Measurements from ENCODE around the gene ATF6.
"Not testable (repeated sequence)": the region's sequence is repeated elsewhere in the genome, so short reads cannot be mapped to it uniquely, and the experiment has no call there.

ATF6 gene

DNA sequence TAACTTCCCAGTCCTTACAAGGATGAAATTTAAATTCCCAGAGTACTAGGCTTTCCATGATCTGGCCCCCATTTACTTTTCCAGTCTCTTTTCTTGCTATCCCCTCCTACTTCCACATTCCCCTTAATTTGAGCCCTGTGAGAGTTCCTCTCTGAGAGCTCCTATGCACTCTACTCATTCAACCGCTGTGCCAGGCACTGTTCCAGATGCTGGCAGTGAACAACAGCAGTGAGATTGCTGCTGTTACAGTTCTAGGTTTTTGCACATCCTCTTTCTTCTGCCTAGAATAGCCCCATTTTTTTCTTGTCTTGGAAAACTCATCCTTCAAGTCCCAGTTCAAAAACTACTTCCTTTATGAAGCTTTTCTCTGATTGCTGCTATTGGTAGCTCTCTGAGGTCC lies 18.8 kb downstream of the ATF6 start:
- no peak for DNase-seq

DNA sequence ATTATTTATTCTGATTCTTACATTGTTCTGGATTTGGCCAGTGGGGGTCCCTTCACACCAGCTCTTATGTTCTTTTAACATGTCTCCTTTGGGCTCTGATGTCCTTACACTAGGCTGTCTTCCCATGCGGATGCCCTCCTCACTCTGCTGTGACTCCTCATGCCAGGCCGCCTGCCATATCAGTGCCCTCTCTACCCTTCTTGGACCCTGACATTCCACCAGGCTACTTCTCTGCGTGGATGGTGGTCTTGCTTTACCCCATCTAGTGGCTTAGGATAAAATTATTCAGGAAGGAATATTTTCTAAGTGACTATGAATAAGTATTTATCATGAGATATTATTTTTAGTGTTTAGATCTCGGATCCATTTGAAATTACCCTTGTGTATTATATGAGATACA lies 21.2 kb downstream of the ATF6 start:
- DNase-seq = no peak

DNA sequence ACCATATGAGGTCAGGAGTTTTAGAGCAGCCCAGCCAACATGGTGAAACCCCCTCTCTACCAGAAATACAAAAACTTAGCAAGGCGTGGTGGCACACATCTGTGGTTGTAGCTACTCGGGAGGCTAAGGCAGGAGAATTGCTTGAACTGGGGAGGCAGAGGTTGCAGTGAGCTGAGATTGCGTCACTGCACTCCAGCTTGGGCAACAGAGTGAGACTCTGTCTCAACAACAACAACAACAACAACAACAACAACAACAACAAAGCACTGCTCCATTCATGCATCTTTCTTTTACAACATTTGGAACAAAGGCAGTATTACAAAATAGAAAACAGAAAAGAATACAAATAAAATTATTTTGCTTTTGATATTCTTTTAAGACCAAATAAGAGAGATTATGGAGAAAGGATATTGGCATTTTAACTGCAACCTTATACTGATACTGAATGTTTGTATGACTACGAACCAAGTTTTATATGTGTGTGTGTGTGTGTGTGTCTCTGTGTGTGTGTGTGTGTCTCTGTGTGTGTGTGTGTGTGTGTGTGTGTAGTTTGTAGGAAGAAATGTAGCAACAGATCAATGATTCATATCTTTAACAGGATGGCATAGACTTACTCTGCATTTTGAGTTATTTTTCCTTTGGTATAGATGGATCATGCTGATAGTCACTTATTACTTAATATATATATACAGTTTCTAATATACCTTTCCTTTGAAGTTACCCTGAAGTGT lies 24.6 kb downstream of the ATF6 start:
- DNase-seq = no peak

DNA sequence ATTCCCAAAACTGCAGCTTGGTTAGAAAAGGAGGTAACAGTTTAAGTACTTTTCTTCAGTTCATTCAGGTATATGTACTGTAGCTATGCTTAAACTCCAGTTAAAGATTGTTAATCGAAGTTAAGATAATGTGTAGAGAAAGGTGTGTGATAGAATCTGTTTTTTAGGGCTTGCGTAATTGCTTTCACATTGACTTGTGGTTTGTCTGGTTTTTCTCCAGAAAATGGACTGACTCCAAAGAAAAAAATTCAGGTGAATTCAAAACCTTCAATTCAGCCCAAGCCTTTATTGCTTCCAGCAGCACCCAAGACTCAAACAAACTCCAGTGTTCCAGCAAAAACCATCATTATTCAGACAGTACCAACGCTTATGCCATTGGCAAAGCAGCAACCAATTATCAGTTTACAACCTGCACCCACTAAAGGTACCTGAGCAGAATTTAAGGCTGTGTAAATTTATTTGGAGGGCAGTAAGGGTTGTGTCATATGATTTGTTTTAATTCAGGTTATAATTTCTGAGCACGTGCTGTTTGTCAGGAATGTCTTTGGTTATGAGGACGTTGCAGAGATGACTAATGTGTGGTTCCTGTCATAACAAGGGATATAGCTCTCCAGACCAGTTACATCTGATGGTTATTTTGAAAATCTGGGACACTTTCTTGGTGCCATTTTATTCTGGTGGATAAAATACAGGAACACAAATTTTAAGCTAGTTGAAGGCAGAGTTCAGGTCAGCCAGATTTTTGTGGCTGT lies 26.0 kb downstream of the ATF6 start:
- no peak for DNase-seq

DNA sequence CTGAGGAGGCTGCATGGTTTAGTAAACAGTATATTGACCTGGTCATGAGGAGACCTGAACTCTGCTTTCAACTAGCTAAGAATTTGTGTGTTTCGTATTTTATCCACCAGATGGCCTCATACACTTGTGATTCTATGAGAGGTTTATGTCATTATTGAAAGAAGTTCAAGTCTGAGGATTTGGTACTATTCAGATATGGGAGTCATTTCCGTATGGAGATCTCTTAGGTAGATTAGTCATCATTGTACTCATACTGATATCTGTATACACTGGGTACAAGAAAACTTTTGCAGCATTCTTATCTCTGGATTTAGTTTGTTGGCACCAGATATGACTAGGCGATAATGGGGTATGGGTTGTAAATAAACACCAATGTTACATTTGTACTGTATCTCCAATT lies 26.6 kb downstream of the ATF6 start:
- no peak for DNase-seq

DNA sequence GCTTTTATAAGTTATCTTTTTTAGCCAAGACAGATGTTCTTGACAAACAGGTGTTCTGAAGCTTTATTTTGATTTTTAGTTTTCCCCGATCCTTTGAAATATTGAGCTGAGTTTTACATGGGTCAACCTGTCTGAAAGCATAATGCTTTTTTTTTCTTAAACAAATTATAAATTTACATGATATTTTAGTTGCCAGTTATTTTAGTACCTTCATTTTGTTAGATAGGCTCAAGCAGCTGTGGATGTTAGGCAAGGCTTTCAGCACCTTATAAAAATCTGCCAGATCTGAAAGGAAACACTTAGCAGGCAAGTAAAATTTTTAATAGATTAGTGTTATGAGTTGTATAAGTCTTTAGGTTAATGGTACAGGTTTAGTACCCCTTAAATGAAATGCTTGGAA lies 33.7 kb downstream of the ATF6 start:
- DNase-seq = no peak

DNA sequence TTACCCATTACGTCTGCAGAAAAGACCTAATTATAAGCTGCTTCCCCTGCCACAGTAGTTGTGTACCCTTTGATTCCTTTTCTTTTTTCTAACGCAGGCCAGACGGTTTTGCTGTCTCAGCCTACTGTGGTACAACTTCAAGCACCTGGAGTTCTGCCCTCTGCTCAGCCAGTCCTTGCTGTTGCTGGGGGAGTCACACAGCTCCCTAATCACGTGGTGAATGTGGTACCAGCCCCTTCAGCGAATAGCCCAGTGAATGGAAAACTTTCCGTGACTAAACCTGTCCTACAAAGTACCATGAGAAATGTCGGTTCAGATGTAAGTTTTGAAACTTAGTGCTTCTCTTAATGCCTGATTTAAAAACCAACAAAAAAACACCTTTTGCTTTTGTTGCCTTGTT lies 35.8 kb downstream of the ATF6 start:
- no peak for DNase-seq

DNA sequence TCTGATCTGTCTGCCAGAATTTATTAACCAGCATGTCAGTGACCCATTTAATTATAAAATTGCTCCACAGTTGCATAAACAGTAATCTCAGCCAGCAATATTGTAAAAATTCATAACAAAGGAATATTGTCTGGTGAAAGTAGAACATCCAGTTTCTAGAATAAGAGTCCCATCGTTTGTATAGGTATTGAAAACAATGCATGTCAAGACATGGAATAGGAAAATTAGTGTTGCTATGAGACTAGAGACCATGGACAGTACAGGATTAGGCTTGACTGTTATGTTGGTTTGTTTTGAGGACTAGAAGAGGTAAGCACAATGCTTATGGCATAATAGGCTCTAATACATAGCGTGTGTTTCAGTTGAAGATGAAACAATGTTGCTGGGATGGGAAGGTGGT lies 37.1 kb downstream of the ATF6 start:
- DNase-seq = no peak

DNA sequence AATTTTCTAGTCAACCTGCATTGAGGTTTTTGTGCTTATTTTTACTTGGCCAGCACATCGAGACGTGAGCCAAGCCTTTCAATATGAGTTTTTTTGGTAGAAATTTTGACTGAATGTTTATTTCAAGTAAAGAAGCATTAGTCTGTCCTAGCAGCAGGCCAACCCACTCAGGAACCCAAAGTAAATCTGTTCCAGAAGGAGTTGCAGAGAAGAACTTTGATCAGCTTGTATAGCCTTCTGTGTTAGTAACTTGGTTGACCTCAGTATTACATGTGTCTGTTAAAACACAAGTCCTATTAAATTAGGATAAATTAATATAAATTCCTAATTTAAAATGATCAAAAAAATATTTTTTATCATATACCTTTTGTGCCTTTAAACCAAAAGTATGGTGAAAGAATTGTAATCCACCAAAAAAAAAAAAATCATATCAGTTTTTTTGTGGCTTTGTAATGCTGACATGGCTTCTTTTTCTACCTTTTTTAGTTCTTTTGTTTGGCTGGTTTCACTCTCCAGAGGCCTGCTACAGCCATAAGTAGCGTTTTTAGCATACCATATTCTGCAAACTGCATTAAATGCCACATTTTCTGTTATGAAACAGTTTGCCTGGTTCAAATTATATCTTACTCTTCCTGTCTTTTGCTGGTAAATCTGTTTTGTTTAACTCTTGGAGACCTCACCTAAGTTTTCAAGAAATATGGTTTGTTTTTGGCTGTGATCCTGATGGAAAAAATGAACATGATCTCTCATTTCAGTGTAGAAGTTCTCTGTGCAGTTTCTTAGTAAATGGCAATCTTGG lies 39.5 kb downstream of the ATF6 start:
- no peak for DNase-seq

DNA sequence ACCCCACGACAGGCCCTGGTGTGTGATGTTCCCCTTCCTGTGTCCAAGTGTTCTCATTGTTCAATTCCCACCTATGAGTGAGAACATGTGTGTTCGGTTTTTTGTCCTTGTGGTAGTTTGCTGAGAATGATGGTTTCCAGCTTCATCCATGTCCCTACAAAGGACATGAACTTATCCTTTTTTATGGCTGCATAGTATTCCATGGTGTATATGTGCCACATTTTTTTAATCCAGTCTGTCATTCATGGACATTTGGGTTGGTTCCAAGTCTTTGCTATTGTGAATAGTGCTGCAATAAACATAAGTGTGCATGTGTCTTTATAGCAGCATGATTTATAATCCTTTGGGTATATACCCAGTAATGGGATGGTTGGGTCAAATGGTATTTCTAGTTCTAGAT lies 43.1 kb downstream of the ATF6 start:
- DNase-seq = not testable (repeated sequence)

DNA sequence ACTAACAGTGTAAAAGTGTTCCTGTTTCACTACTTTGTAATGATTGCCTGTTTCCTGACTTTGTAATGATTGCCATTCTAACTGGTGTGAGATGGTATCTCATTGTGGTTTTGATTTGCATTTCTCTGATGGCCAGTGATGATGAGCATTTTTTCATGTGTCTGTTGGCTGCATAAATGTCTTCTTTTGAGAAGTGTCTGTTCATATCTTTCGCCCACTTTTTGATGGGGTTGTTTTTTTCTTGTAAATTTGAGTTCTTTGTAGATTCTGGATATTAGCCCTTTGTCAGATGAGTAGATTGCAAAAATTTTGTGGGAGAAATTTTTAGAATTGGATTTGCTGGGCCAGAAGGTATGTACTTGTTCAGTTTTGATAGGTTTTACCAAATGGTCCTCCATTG lies 43.5 kb downstream of the ATF6 start:
- DNase-seq = not testable (repeated sequence)

DNA sequence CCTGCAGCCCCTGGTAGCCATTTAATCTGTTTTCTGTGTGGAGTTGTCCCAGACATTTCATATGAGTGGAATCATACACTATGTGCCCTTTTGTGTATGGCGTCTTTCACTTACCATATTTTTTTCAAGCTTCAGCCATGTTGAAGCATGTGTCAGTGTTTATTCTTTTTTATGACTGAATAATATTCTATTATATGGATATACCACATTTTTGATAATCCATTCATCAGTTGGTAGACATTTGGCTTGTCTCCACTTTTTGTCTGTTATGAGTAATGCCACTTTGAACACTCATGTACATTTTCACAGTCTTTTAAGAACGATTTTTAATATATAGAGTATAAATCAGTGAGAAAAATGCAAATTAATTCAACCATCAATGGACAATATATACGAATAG lies 44.7 kb downstream of the ATF6 start:
- no peak for DNase-seq

DNA sequence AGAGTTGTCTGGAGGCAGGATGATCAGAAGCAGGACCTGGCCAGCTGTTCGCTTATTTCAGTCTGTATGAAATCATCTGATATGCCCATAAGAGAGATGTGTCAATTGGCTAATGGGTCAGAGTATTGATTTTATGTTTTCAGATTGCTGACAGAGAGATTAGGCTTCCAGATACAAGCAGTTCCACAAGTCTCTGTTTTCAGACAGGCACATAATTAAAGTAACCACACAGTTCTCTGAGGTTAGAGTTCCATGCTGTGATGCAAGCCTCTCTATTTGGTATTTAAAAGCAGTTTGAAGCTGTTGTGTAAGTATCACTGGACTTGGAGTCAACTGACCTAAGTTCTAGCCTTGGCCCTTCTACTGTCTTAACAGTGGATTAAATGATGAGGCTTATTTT lies 50.1 kb downstream of the ATF6 start:
- DNase-seq = no peak

DNA sequence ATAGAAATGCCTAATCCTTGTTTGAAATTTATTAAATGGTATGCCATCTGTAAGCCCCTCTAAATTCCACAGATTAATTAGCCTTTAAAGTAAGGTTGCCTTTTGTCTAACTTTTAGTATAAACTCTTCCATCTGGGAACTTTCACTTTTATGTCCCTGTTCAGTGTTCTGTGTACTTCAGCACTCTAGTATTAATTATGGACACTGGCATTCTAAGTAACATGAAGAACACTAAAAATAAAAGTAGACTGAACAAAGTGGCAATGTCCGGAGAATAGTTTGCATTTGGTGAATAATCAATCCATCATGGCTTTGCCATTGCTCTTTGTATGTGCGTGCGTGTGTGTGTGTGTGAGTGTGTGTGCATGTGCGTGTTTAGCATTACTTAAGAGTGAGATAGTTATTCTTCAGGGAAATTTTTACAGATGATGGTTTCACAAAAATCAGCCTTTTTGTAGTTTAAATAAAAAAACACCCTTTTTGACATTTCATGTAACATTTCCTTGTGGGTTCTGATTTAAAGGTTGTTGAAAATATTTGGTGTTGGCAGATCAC lies 51.1 kb downstream of the ATF6 start:
- no peak for DNase-seq

DNA sequence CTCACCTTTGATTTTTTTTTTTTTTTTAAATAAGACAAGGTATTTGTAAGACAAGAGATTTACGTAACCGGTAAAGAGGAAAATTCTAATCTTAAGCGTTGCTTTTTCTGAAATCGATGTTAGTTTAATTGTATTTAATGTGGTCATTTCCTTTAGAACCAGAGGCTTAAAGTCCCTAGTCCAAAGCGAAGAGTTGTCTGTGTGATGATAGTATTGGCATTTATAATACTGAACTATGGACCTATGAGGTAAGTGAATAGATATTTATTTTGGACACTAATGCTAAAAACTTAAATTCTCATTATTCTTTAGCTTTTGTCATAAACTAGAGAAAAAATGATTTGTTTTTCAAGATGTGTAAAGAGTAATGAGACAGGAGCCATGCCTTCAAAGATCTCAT lies 54.8 kb downstream of the ATF6 start:
- DNase-seq = no peak

DNA sequence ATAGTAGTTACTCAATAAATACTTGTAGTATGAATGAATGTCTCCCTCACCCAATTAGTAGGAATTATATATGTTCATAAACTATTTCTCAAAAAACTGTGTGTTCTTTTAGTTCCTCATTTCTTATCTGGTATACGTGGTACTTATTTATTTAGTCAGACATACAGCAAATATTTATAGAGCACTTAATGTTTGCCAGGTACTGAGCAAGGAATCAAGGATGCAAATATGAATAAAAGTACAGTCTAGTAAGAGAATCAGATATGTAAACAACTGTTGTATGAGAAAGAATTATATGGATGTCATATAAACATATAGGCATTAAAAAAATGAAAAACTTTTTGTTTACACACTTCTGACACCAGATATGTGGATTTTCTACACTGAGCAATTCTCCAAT lies 58.5 kb downstream of the ATF6 start:
- DNase-seq = no peak

DNA sequence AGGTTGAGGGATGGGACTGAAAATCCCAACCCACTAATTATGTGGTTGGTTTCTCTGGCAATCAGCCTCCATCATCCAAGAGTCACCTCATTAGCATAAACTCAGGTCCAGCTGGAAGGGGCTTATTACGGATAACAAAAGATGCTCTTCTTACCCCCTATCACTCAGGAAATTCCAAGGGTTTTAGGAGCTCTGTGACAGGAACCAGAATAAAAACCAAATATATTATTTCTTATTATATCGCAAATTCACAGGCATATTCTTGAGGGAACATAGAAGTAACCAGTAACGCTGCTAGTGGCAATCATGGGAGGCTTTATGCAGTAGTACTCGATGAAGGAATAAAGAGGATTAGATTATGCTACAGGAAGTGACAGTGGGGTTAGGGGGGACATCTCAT lies 59.7 kb downstream of the ATF6 start:
- no peak for DNase-seq

DNA sequence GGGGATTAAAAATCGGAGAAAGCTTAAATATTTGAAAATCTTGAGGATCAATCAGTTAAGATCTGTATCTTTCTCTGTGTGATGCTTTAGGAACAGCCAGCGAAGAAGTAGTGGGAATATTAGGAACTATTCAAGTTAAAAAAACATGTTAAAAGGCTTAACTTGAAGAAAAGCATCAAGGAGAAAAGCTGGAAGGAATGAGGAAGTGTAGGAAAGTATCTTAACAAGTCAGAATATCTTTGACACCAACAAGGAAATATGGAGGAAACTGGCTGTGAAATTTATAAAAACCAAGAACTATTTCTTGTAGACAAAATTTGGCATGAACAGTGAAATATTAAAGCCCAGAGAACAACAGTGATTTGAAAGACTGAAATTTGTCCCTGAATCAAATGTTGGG lies 60.4 kb downstream of the ATF6 start:
- DNase-seq = no peak

DNA sequence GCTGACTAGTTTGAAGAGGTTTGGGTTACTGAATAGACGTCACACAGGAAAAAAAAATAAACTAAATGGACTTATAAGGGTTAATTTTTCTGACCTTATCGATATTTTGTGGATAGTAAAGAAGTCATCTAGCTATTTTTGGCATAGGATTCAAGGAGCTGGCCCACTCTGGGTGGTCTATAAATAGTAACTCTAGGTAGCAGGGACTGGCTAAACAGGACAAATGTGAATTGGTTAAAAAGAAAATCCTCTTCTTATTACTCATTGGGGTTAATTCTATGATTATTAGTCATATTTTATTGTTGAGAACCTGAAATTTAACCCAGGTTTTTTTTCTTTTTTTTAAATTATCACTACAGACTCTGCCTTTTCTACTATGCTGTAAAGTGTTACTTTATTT lies 61.7 kb downstream of the ATF6 start:
- DNase-seq = no peak

DNA sequence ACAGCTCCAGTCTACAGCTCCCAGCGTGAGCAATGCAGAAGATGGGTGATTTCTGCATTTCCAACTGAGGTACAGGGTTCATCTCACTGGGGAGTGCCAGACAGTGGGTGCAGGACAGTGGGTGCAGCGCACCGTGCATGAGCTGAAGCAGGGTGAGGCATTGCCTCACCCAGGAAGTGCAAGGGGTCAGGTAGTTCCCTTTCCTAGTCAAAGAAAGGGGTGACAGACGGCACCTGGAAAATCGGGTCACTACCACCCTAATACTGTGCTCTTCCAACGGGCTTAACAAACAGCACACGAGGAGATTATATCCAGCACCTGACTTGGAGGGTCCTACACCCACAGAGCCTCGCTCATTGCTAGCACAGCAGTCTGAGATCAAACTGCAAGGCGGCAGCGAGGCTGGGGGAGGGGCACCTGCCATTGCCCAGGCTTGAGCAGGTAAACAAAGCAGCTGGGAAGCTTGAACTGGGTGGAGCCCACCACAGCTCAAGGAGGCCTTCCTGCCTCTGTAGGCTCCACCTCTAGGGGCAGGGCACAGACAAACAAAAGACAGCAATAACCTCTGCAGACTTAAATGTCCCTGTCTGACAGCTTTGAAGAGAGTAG lies 66.3 kb downstream of the ATF6 start:
- not testable (repeated sequence) for DNase-seq

DNA sequence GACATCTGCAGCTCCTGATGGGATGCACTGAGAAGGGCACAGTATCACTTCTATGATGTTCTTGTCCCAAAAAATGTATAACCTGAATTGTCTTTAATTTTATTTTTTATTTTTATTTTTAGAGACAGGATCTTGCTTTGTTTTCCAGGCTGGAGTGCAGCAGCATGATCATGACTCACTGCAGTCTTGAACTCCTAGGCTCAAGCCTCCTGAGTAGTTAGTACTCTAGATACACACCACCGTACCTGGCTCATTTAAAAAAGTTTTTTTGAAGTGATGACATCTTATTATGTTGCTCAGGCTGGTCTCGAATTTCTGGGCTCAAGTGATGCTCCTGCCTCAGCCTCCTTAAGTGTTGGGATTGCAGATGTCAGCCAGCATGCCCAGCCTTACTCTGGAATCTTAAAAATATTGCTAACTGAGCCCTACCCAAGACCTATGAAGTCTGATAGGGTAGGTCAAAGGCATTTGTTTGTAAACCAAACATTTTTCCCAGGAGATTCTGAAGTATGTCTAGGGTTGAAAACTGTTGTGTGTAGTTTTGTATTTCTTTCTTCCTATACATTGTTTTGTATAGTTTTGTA lies 68.9 kb downstream of the ATF6 start:
- no peak for DNase-seq

DNA sequence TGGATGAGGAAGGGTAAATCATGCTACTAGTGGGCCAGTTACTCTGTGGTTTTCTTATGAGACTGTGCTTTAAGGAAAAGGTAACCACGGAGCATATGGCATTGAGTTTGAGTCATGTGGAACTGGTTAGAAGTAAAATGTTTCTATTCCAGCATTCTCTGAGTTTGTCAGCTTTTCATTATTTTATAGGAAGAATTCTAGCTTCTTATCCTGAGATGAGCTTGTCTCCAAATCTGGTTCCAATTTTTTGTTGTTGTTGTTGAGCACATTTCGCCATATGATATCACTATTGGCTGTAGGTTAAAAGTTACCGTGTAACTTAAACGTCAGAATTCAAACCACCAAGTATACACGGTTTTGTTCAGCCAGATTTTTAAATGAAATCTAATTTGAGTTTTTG lies 69.9 kb downstream of the ATF6 start:
- DNase-seq = no peak

DNA sequence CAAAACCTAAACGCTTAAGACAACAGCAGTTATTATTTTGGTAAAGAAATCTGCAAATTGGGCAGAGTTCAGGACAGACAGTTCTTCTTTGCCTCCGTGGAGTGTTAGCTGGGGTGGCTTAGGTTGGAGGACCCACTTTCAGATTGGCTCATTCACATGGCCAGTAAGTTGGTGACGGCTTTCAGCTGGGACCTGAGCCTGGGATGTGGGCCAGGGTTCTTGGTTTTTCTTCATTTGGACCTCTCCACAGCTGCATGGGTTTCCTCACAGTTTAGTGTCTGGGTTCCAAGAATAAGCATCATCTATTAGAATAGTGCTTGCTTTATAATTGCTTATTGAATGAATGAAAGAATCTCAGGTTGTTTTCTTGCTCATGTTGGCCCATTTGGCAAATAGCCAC lies 72.2 kb downstream of the ATF6 start:
- DNase-seq = no peak
